GM23248 (cell line): ENCODE data around the gene PRPF4. TPM values are rescaled to one million over a fixed set of nuclear protein-coding genes. Genes with fewer than 3 reads are reported as not detected.

Experiments
- DNase-seq: peaks from one replicate; pipeline ENCODE4 v3.0.0-alpha.2; 2015
- H2AFZ ChIP-seq: fragments of 200-600 bp; sonication (generic); 2 replicates; pipeline ENCODE4 v1.6.1; 2016; ENCODE audit warnings: antibody characterized with exemption
- H3F3A ChIP-seq: fragments of 200-600 bp; sonication (generic); 2 replicates; pipeline ENCODE4 v1.6.1; 2016; ENCODE audit warnings: mild to moderate bottlenecking, antibody characterized with exemption, mixed run types; ENCODE audit not compliant: insufficient read depth
- H3K27ac ChIP-seq: fragments of 200-600 bp; sonication (generic); 2 replicates; pipeline ENCODE4 v1.5.1; 2016; ENCODE audit warnings: mild to moderate bottlenecking
- H3K27me3 ChIP-seq: fragments of 200-600 bp; sonication (generic); replicated peaks from 2 replicates; pipeline ENCODE4 v1.6.1; 2016; ENCODE audit warnings: mild to moderate bottlenecking; ENCODE audit not compliant: insufficient read depth
- H3K36me3 ChIP-seq: fragments of 200-600 bp; sonication (generic); 2 replicates; pipeline ENCODE4 v1.6.1; 2016; ENCODE audit warnings: low read depth, mild to moderate bottlenecking
- H3K4me1 ChIP-seq: fragments of 200-600 bp; sonication (generic); 2 replicates; pipeline ENCODE4 v1.6.1; 2016; ENCODE audit warnings: mild to moderate bottlenecking; ENCODE audit not compliant: insufficient read depth
- H3K4me2 ChIP-seq: fragments of 200-600 bp; sonication (generic); one replicate; pipeline ENCODE4 v1.6.1; 2016; ENCODE audit warnings: mild to moderate bottlenecking; ENCODE audit not compliant: unreplicated experiment
- H3K4me3 ChIP-seq: fragments of 200-600 bp; sonication (generic); 2 replicates; pipeline ENCODE4 v1.5.1; 2016; ENCODE audit warnings: mild to moderate bottlenecking
- H3K79me2 ChIP-seq: fragments of 200-600 bp; sonication (generic); 2 replicates; pipeline ENCODE4 v1.6.1; 2016; ENCODE audit warnings: mild to moderate bottlenecking; ENCODE audit not compliant: insufficient read depth
- H3K9ac ChIP-seq: fragments of 200-600 bp; sonication (generic); 2 replicates; pipeline ENCODE4 v1.6.1; 2016; ENCODE audit warnings: mild to moderate bottlenecking
- H3K9me2 ChIP-seq: fragments of 200-600 bp; sonication (generic); 2 replicates; pipeline ENCODE4 v1.6.1; 2016; ENCODE audit warnings: mixed run types, mild to moderate bottlenecking, moderate library complexity; ENCODE audit not compliant: insufficient read depth
- H3K9me3 ChIP-seq: fragments of 200-600 bp; sonication (generic); one replicate; pipeline ENCODE4 v1.6.1; 2017; ENCODE audit warnings: low read depth
- H4K20me1 ChIP-seq: fragments of 200-600 bp; sonication (generic); 2 replicates; pipeline ENCODE4 v1.6.0; 2016; ENCODE audit not compliant: insufficient read depth
- EZH2 ChIP-seq: fragments of 200-600 bp; sonication (generic); IDR thresholded peaks from 2 replicates; pipeline ENCODE4 v1.6.1; 2018; ENCODE audit warnings: antibody characterized with exemption, mild to moderate bottlenecking; ENCODE audit not compliant: insufficient read depth, poor library complexity, severe bottlenecking
- EZH2phosphoT487 ChIP-seq: fragments of 200-600 bp; sonication (generic); IDR thresholded peaks from 2 replicates; pipeline ENCODE4 v1.6.1; 2018; ENCODE audit warnings: antibody characterized with exemption, moderate library complexity, mild to moderate bottlenecking, low read depth; ENCODE audit not compliant: insufficient read depth
- WGBS, 2 experiments: methylation state at CpG; one replicate each; pipeline ENCODE4 v1.1.6; 2015 to 2017; ENCODE audit warnings: low lambda C conversion rate in 2 of 2, low coverage in 1 of 2; ENCODE audit errors: missing lambda C conversion rate in 2 of 2; 5-methylcytosine and 5-hydroxymethylcytosine counted together
- in situ Hi-C: fragments of 300-500 bp; cut with MboI; formaldehyde crosslinking; loops from 2 replicates; pipeline ENCODE4 v1.15.0; 2020
- polyA plus RNA-seq: library from polyadenylated mRNA; unstranded; fragments of >200 nt; fragmentation: Nextera tagmentation; extraction: Ambion mirVana; gene quantifications from 2 replicates; pipeline ENCODE4 v1.2.1, GENCODE V29; 2016
- total RNA-seq: library from RNA; depleted of rRNA; stranded (reverse); fragments of >200 nt; shearing (Covaris generic); gene quantifications from 2 replicates; pipeline ENCODE4 v1.2.3, GENCODE V29; 2014

The PRPF4 gene
- total and polyA plus RNA-seq, 2 experiments from 2014 or later: 25.7 to 26.5 TPM

- H3K9me2 ChIP-seq: no peaks in the 10 kb centered on the region
- H4K20me1 ChIP-seq: no peaks in the 10 kb centered on the region
- H3K9me3 ChIP-seq: no peaks in the 10 kb centered on the region
- no peak overlapping the region for H3K4me3 ChIP-seq
- peaks cover 21% of the 10 kb centered on the region for H3F3A ChIP-seq
- no peak for TF ChIP-seq EZH2phosphoT487
- no peak for TF ChIP-seq EZH2
- peaks cover 17% of the 10 kb centered on the region for H3K4me1 ChIP-seq
- 51 to 55% methylated on average over 9 of the region's 9 CpGs for WGBS, 2 experiments
- H3K79me2 ChIP-seq: no peaks in the 10 kb centered on the region
- H2AFZ ChIP-seq: no peak overlapping the region
- peaks cover 9% of the 10 kb centered on the region for H3K36me3 ChIP-seq
- H3K27me3 ChIP-seq: no peaks in the 10 kb centered on the region
- H3K9ac ChIP-seq: no peak overlapping the region
- DNase-seq: no peak
- H3K27ac ChIP-seq: no peak overlapping the region
- no peak overlapping the region for H3K4me2 ChIP-seq
- in situ Hi-C loops: no loop called here
These were observed 21.5 kb downstream of the PRPF4 start for GRCh38 chr9:113296796-113297558.

- H2AFZ ChIP-seq: no peak overlapping the region
- H4K20me1 ChIP-seq: no peaks in the 10 kb centered on the region
- no peaks in the 10 kb centered on the region for H3K79me2 ChIP-seq
- H3K27me3 ChIP-seq: no peaks in the 10 kb centered on the region
- in situ Hi-C loops: no loop called here
- H3K4me3 ChIP-seq: no peak overlapping the region
- no peak overlapping the region for H3K4me2 ChIP-seq
- no peak overlapping the region for H3K9ac ChIP-seq
- H3K9me3 ChIP-seq: no peaks in the 10 kb centered on the region
- no peak overlapping the region for H3K27ac ChIP-seq
- no peaks in the 10 kb centered on the region for H3K36me3 ChIP-seq
- WGBS, 2 experiments: 79 to 81% methylated on average over 8 of the region's 8 CpGs
- no peak for TF ChIP-seq EZH2
- no peak for TF ChIP-seq EZH2phosphoT487
- H3K4me1 ChIP-seq: peaks cover 8% of the 10 kb centered on the region
- no peak for DNase-seq
- peaks cover 7% of the 10 kb centered on the region for H3F3A ChIP-seq
- no peaks in the 10 kb centered on the region for H3K9me2 ChIP-seq
These were observed 22.9 kb downstream of the PRPF4 start for GRCh38 chr9:113298311-113298710.

GRCh38 chr9:113298924-113299770 is 23.7 kb downstream of the PRPF4 start:
- no peaks in the 10 kb centered on the region for H3K27me3 ChIP-seq
- no peaks in the 10 kb centered on the region for H3K9me3 ChIP-seq
- H3K79me2 ChIP-seq: no peaks in the 10 kb centered on the region
- 0 out of 2 replicates have a peak, but pooled peaks cover under 1% of the 10 kb centered on the region for H3K4me1 ChIP-seq
- no peak overlapping the region for H3K4me3 ChIP-seq
- no peak for DNase-seq
- H3K36me3 ChIP-seq: no peaks in the 10 kb centered on the region
- in situ Hi-C loops: no loop called here
- H4K20me1 ChIP-seq: no peaks in the 10 kb centered on the region
- 72 to 76% methylated on average over 15 of the region's 15 CpGs for WGBS, 2 experiments
- no peaks in the 10 kb centered on the region for H3K9me2 ChIP-seq
- no peaks in the 10 kb centered on the region; the same call in 1 of the 2 replicates for H3F3A ChIP-seq
- no peak overlapping the region for H2AFZ ChIP-seq
- H3K27ac ChIP-seq: no peak overlapping the region
- TF ChIP-seq EZH2 (no peak), EZH2phosphoT487 (no peak)
- H3K4me2 ChIP-seq: no peak overlapping the region
- H3K9ac ChIP-seq: no peak overlapping the region

- Histone ChIP-seq H3K9me3 (no peaks in the 10 kb centered on the region), H3K36me3 (no peaks in the 10 kb centered on the region), H4K20me1 (no peaks in the 10 kb centered on the region), H3K4me2 (no peak overlapping the region), H3K4me3 (no peak overlapping the region), H3K79me2 (no peaks in the 10 kb centered on the region), H2AFZ (no peak overlapping the region), H3K9ac (no peak overlapping the region), H3K4me1 (no peaks in the 10 kb centered on the region), H3K27me3 (no peaks in the 10 kb centered on the region), H3F3A (no peaks in the 10 kb centered on the region), H3K9me2 (no peaks in the 10 kb centered on the region), H3K27ac (no peak overlapping the region)
- DNase-seq: peak; percentile 9
- TF ChIP-seq EZH2phosphoT487 (no peak), EZH2 (no peak)
- WGBS, 2 experiments: 66 to 67% methylated on average over 8 of the region's 8 CpGs
- in situ Hi-C loops: no loop called here
These were observed 24.4 kb downstream of the PRPF4 start for GRCh38 chr9:113299800-113300292.
